H1 (cell line): ENCODE measurements around the gene RBM17. TPM values are rescaled to one million over a fixed set of nuclear protein-coding genes. Genes with fewer than 3 reads are reported as not detected.

Experiments
- EZH2 ChIP-seq: fragments of 200-600 bp; sonication (generic); IDR thresholded peaks from 2 replicates; pipeline ENCODE4 v1.7.1; 2012; ENCODE audit warnings: low read depth, mild to moderate bottlenecking, moderate library complexity, low read length, inconsistent platforms; ENCODE audit not compliant: severe bottlenecking
- polyA plus RNA-seq, 7 experiments: library from polyadenylated mRNA; depleted of rRNA in 3 of 7; stranded (reverse) in 5 of 7; unstranded in 2 of 7; fragments of >200 nt in 5 of 7; fragments of 200-250 nt in 2 of 7; gene quantifications; 1 replicate in 5 of 7; 2 replicates in 1 of 7; 4 replicates in 1 of 7; pipeline versions ENCODE4 v1.2.1 to v1.2.3, GENCODE V29; 2011 to 2013; ENCODE audit warnings: missing spikeins in 2 of 7, mixed read lengths in 2 of 7
- total RNA-seq: library from RNA; stranded (reverse); fragmentation: NEBNext Ultra II Directional; extraction: Animal tissue kit (Norgen Biotek cat#: 25700); gene quantifications from 2 replicates; pipeline ENCODE4 v1.2.1, GENCODE V29; 2021
- TF ChIP-seq, protein P1 (sequence below): IDR thresholded peaks from 2 replicates; pipeline ENCODE4 v1.6.1; 2012; ENCODE audit warnings: low read length, inconsistent platforms

Gene RBM17
- total and polyA plus RNA-seq, 2 of the 8 experiments (the other 6 are each of a cell fraction or from before 2014, with no cell fraction given): 15.7 to 128 TPM

DNA sequence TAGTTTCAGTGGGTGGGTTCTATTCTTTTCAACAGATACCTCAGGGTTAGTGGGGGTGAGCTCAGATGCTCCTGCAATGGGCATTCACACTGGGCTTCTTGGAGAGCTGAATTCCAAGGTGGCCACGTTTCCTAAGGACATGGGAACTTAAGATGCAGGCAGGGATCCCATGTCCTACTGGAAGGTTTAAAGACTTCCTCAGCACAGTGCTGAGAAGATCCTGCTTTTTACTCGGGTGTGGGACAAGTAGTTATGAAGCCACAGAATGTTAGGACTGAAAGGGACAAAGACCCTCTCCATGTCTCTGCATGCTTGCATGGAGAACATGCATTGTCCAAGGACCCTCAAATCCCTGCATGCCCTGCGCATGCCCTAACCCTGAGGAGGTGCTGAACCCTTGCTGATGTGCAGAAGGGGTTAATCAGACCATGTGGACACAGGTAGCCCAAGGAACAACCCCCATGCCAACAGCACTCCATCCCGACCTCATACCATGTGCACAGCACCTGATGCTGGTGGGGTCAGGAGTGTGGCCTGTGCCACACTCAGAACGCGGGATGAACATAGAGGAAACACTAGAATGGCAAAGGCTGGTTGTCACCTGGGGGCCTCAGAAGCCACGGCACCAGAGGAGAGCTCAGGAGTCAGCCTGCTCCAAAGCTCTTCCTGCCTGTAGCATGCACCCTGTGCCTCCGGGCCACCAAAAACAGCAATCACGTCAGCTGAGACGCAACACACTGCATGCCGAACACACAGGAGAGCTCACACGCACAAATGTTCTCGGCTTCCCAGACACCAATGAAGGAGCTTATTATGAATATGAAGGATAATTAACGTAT is 41.8 kb upstream of the RBM17 start (continued):
- TF ChIP-seq EZH2: no peak
- TF ChIP-seq, protein P1, sequence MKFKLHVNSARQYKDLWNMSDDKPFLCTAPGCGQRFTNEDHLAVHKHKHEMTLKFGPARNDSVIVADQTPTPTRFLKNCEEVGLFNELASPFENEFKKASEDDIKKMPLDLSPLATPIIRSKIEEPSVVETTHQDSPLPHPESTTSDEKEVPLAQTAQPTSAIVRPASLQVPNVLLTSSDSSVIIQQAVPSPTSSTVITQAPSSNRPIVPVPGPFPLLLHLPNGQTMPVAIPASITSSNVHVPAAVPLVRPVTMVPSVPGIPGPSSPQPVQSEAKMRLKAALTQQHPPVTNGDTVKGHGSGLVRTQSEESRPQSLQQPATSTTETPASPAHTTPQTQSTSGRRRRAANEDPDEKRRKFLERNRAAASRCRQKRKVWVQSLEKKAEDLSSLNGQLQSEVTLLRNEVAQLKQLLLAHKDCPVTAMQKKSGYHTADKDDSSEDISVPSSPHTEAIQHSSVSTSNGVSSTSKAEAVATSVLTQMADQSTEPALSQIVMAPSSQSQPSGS: no peak
- TF ChIP-seq, all 59 proteins: peak for 0
